KMS-11 (cell line): Measurements from ENCODE around the gene KRT85.
A peak's percentile ranks its signal among the peaks of the same experiment; 100 is the strongest.

Experiments
- H2AFZ ChIP-seq: fragments of 200-600 bp; sonication (generic); 2 replicates; pipeline ENCODE4 v1.6.1; 2016; ENCODE audit warnings: antibody characterized with exemption, mixed run types, low read depth
- H3K27ac ChIP-seq: fragments of 200-600 bp; sonication (generic); 2 replicates; pipeline ENCODE4 v1.6.1; 2016; ENCODE audit warnings: mild to moderate bottlenecking, mixed run types
- H3K27me3 ChIP-seq: fragments of 200-600 bp; sonication (generic); 2 replicates; pipeline ENCODE4 v1.6.1; 2017; ENCODE audit warnings: mild to moderate bottlenecking, low read depth, mixed run types, moderate library complexity; ENCODE audit not compliant: insufficient read depth
- H3K36me3 ChIP-seq: fragments of 200-600 bp; sonication (generic); 2 replicates; pipeline ENCODE4 v1.6.1; 2017; ENCODE audit warnings: mild to moderate bottlenecking, mixed run types; ENCODE audit not compliant: insufficient read depth
- H3K4me1 ChIP-seq: fragments of 200-600 bp; sonication (generic); 2 replicates; pipeline ENCODE4 v1.6.1; 2016; ENCODE audit warnings: mild to moderate bottlenecking, low read depth, mixed run types; ENCODE audit not compliant: poor library complexity, severe bottlenecking
- H3K4me2 ChIP-seq: fragments of 200-600 bp; sonication (generic); 2 replicates; pipeline ENCODE4 v1.7.0; 2016; ENCODE audit warnings: mild to moderate bottlenecking, mixed run types
- H3K4me3 ChIP-seq: fragments of 200-600 bp; sonication (generic); IDR thresholded peaks from 2 replicates; pipeline ENCODE4 v1.6.1; 2017; ENCODE audit warnings: low read depth, low read length, mixed read lengths; ENCODE audit not compliant: insufficient read depth
- H3K79me2 ChIP-seq: fragments of 200-600 bp; sonication (generic); 2 replicates; pipeline ENCODE4 v1.6.1; 2016; ENCODE audit warnings: low read depth, mixed run types; ENCODE audit not compliant: insufficient read depth
- H3K9ac ChIP-seq: fragments of 200-600 bp; sonication (generic); 2 replicates; pipeline ENCODE4 v1.6.1; 2016; ENCODE audit warnings: mild to moderate bottlenecking, mixed run types
- H4K20me1 ChIP-seq: fragments of 200-600 bp; sonication (generic); 2 replicates; pipeline ENCODE4 v1.6.1; 2016; ENCODE audit warnings: mild to moderate bottlenecking, mixed run types; ENCODE audit not compliant: insufficient read depth
- CTCF ChIP-seq: fragments of 200-600 bp; sonication (generic); conservative IDR thresholded peaks from 2 replicates; pipeline ENCODE4 v1.6.1; 2017; ENCODE audit warnings: low read depth, mild to moderate bottlenecking, antibody characterized with exemption, low read length, moderate library complexity, mixed read lengths

Gene KRT85

GRCh38 chr12:52362118-52362726 is 5.1 kb downstream of the KRT85 start:
- Histone ChIP-seq H3K27me3 (peaks cover 53% of the 10 kb centered on the region), H3K4me1 (peaks cover 10% of the 10 kb centered on the region), H4K20me1 (no peaks in the 10 kb centered on the region), H3K36me3 (no peaks in the 10 kb centered on the region), H3K27ac (no peak overlapping the region), H3K9ac (no peak overlapping the region), H2AFZ (no peak overlapping the region), H3K79me2 (no peaks in the 10 kb centered on the region), H3K4me2 (no peak overlapping the region), H3K4me3 (no peak overlapping the region)
- 0 out of 2 replicates have a peak, but pooled peaks have one; percentile 30 for TF ChIP-seq CTCF

DNA sequence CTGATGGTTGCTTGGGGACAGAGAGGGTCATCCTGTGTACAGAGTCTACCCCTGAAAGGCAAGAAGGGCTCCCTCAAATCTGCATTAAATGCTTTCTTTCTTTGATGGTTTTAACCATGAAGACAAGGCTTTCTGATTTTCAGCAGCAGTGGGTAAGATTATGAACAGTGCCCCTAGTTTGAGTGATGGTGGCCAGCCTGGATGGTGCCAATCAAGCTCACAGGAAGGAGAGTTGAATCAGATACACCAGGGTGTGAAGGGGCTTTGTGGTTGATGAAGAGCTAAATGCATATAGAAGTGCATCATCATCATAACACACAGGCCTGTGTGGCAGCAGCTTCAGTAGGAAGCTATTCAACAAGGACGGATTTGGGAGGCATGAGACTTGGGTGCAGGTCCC is 5.7 kb downstream of the KRT85 start:
- TF ChIP-seq CTCF, result no peak
- no peaks in the 10 kb centered on the region for H3K36me3 ChIP-seq
- H2AFZ ChIP-seq, result no peak overlapping the region
- no peak overlapping the region for H3K27ac ChIP-seq
- no peak overlapping the region for H3K4me3 ChIP-seq
- peaks cover 10% of the 10 kb centered on the region for H3K4me1 ChIP-seq
- no peak overlapping the region for H3K4me2 ChIP-seq
- no peak overlapping the region for H3K9ac ChIP-seq
- no peaks in the 10 kb centered on the region for H4K20me1 ChIP-seq
- no peaks in the 10 kb centered on the region for H3K79me2 ChIP-seq
- H3K27me3 ChIP-seq, result peaks cover 48% of the 10 kb centered on the region

GRCh38 chr12:52360663-52361271 is 6.5 kb downstream of the KRT85 start:
- no peak overlapping the region for H3K9ac ChIP-seq
- peaks cover 10% of the 10 kb centered on the region for H3K4me1 ChIP-seq
- no peaks in the 10 kb centered on the region for H4K20me1 ChIP-seq
- no peaks in the 10 kb centered on the region for H3K79me2 ChIP-seq
- no peak overlapping the region for H3K4me2 ChIP-seq
- no peak overlapping the region for H2AFZ ChIP-seq
- H3K36me3 ChIP-seq, result no peaks in the 10 kb centered on the region
- H3K27me3 ChIP-seq, result peaks cover 40% of the 10 kb centered on the region
- no peak for TF ChIP-seq CTCF
- H3K4me3 ChIP-seq, result no peak overlapping the region
- no peak overlapping the region for H3K27ac ChIP-seq

GRCh38 chr12:52360106-52360662 is 7.1 kb downstream of the KRT85 start:
- no peaks in the 10 kb centered on the region for H3K79me2 ChIP-seq
- no peak for TF ChIP-seq CTCF
- H3K9ac ChIP-seq, result no peak overlapping the region
- H3K27ac ChIP-seq, result no peak overlapping the region
- H3K4me2 ChIP-seq, result no peak overlapping the region
- peaks cover 39% of the 10 kb centered on the region for H3K27me3 ChIP-seq
- no peak overlapping the region for H3K4me3 ChIP-seq
- H3K36me3 ChIP-seq, result no peaks in the 10 kb centered on the region
- H4K20me1 ChIP-seq, result no peaks in the 10 kb centered on the region
- H3K4me1 ChIP-seq, result peaks cover 10% of the 10 kb centered on the region
- H2AFZ ChIP-seq, result no peak overlapping the region
